Measurements from ENCODE around the gene ZNF320.
"Not testable (repeated sequence)": the region's sequence is repeated elsewhere in the genome, so short reads cannot be mapped to it uniquely, and the experiment has no call there.

DNA sequence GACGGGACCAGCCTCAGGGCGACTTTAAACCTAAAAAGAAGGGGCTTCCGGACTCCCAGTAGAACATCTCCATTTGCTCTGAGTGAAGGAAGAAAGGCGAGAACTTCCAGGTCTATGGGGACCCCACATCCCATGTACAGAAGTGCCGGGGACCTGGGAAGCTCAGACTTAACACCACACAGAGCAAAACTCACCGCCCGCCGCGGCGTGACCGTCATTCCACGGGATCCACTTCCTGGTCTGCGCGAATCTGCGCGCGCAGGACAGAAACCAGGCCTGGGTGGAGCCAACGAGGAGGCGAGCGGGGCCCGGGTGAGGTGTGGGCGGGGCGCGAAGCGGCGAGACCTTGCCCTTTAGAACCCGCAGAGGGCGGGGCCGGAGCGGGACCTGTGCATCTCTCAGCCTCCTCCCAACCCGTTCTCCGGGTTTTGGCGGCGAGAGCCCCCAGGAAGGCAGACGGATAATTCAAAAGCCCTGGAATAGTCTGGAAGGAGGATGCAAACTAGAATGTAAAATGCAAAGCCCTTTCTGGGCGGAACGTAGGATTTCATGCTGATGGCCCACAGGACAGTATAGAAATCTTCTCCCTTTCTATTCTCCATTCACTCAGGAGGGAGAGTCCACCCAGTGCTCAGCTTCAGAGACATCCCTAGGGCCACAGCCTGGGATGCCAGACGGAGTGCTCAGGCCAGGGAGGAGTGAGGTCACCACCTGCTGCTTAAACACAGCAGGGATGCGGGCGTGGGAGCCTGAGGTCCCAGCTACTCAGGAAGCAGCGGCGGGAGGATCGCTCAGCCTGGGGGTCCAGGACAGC is 39.9 kb downstream of the ZNF320 start, which contains the start of gene ZNF468:
- TF ChIP-seq POLR2A (IDR thresholded peaks at IDR 0.05; ENCODE audit: low read depth, low read length): peak; percentile 84
- peak; percentile 81 for TF ChIP-seq POLR2AphosphoS5 (IDR thresholded peaks at IDR 0.05; ENCODE audit: low read depth, low read length)
- not testable (repeated sequence) for TF ChIP-seq SPI1, POU2F2 (IDR thresholded peaks at IDR 0.05; ENCODE audit: low read depth, low read length)
- TF ChIP-seq TAF1 (IDR thresholded peaks at IDR 0.05; ENCODE audit: low read depth, low read length): peak; percentile 54; the same call in 1 of the 2 replicates
